Renal pelvis (tissue), 4 donors: ENCODE results near the gene TMEM203. TPM values are rescaled to one million over a fixed set of nuclear protein-coding genes. Genes with fewer than 3 reads are reported as not detected.

Source experiments
- DNase-seq: peaks from one replicate; pipeline ENCODE4 v3.0.0-alpha.2; 2013
- polyA plus RNA-seq, 3 donors: library from polyadenylated mRNA; unstranded; fragments of 120-200 nt; gene quantifications; one replicate each; pipeline ENCODE4 v1.2.1, GENCODE V29; 2013; ENCODE audit not compliant: insufficient read length in 3 of 3

TMEM203 gene
- polyA plus RNA-seq, 3 donors, result 41.9 to 47.5 (median 44.7) TPM

- no peak for DNase-seq
These were observed 18.1 kb downstream of the TMEM203 start for GRCh38 chr9:137187386-137187785.

GRCh38 chr9:137186385-137186784 is 19.1 kb downstream of the TMEM203 start:
- no peak for DNase-seq

- no peak for DNase-seq
These were observed 19.5 kb downstream of the TMEM203 start for GRCh38 chr9:137185921-137186320.

GRCh38 chr9:137184881-137185660 is 20.4 kb downstream of the TMEM203 start:
- no peak for DNase-seq

- no peak for DNase-seq
These were observed 21.4 kb downstream of the TMEM203 start for GRCh38 chr9:137183980-137184595.

- DNase-seq, result no peak
These were observed 22.6 kb downstream of the TMEM203 start for GRCh38 chr9:137182836-137183235.

GRCh38 chr9:137181680-137182079 is 23.8 kb downstream of the TMEM203 start:
- no peak for DNase-seq

- DNase-seq, result no peak
These were observed 25.0 kb downstream of the TMEM203 start for GRCh38 chr9:137180491-137180890.

GRCh38 chr9:137179761-137180160 is 25.7 kb downstream of the TMEM203 start:
- DNase-seq, result no peak

- no peak for DNase-seq
These were observed 26.4 kb downstream of the TMEM203 start for GRCh38 chr9:137178939-137179630.

GRCh38 chr9:137178201-137178938 is 27.1 kb downstream of the TMEM203 start:
- no peak for DNase-seq

GRCh38 chr9:137176302-137177182 is 28.9 kb downstream of the TMEM203 start:
- DNase-seq, result no peak

- no peak for DNase-seq
These were observed 30.0 kb downstream of the TMEM203 start for GRCh38 chr9:137175345-137175961.

GRCh38 chr9:137174722-137175293 is 30.6 kb downstream of the TMEM203 start:
- no peak for DNase-seq

- DNase-seq, result no peak
These were observed 31.4 kb downstream of the TMEM203 start for GRCh38 chr9:137173796-137174664.

GRCh38 chr9:137172901-137173795 is 32.3 kb downstream of the TMEM203 start:
- DNase-seq, result no peak

- no peak for DNase-seq
These were observed 34.1 kb downstream of the TMEM203 start for GRCh38 chr9:137171149-137171900.
